Mesothelial cell of epicardium (in vitro differentiated cells): ENCODE data around the gene EVPL. TPM values are rescaled to one million over a fixed set of nuclear protein-coding genes. Genes with fewer than 3 reads are reported as not detected.
"Not testable (repeated sequence)": the region's sequence is repeated elsewhere in the genome, so short reads cannot be mapped to it uniquely, and the experiment has no call there.

ENCODE experiments used
- DNase-seq, 2 experiments: peaks; one replicate each; pipeline ENCODE4 v3.0.0; 2021; ENCODE audit warnings: low spot score in 2 of 2; ENCODE audit not compliant: unreplicated experiment in 2 of 2
- H3K27ac Mint-ChIP-seq: 2 replicates; pipeline ENCODE4 v1.8.0; 2021; ENCODE audit warnings: mixed read lengths
- H3K27me3 Mint-ChIP-seq: 2 replicates; pipeline ENCODE4 v1.8.0; 2021; ENCODE audit warnings: low read depth, mixed read lengths
- H3K36me3 Mint-ChIP-seq: 2 replicates; pipeline ENCODE4 v1.8.0; 2021; ENCODE audit warnings: mixed read lengths
- H3K4me1 Mint-ChIP-seq: 2 replicates; pipeline ENCODE4 v1.8.0; 2021; ENCODE audit warnings: mixed read lengths
- H3K4me3 Mint-ChIP-seq: 2 replicates; pipeline ENCODE4 v1.8.0; 2021; ENCODE audit warnings: mild to moderate bottlenecking, moderate library complexity, mixed read lengths
- H3K9me3 Mint-ChIP-seq: 2 replicates; pipeline ENCODE4 v1.8.0; 2021; ENCODE audit warnings: mixed read lengths
- total RNA-seq: library from RNA; stranded (reverse); gene quantifications from 3 replicates; pipeline ENCODE4 v1.2.1, GENCODE V29; 2021
- TF ChIP-seq, protein P1 (sequence below): fragments of 200-600 bp; sonication (generic); IDR thresholded peaks from one replicate; pipeline ENCODE4 v1.5.0; 2021; ENCODE audit warnings: antibody characterized with exemption; ENCODE audit not compliant: unreplicated experiment

The EVPL gene
- total RNA-seq, 1 donor from 2014 or later, result 0.25 TPM

DNA sequence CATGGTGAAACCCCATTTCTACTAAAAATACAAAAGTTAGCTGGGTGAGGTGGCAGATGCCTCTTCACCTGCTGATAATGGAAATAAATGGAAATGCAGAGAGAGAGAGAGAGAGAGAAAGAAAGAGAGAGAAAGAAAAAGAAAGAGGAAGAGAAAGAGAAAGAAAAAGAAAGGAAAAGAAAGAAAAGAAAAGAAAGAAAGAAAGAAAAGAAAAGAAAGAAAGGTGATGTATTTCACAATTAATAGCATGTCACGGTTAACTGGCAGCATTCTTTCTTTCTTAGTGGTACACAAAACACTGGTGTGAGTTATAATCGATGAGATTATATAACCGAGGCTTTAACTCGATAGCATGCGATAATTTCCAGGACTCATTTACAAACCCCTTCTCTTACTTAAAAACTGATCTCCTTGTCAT, 51.3 kb downstream of the EVPL start:
- TF ChIP-seq, protein P1, sequence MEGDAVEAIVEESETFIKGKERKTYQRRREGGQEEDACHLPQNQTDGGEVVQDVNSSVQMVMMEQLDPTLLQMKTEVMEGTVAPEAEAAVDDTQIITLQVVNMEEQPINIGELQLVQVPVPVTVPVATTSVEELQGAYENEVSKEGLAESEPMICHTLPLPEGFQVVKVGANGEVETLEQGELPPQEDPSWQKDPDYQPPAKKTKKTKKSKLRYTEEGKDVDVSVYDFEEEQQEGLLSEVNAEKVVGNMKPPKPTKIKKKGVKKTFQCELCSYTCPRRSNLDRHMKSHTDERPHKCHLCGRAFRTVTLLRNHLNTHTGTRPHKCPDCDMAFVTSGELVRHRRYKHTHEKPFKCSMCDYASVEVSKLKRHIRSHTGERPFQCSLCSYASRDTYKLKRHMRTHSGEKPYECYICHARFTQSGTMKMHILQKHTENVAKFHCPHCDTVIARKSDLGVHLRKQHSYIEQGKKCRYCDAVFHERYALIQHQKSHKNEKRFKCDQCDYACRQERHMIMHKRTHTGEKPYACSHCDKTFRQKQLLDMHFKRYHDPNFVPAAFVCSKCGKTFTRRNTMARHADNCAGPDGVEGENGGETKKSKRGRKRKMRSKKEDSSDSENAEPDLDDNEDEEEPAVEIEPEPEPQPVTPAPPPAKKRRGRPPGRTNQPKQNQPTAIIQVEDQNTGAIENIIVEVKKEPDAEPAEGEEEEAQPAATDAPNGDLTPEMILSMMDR, result no peak
- Mint-ChIP-seq H3K27ac (peak overlapping the region; percentile 82), H3K36me3 (peaks cover 30% of the 10 kb centered on the region), H3K27me3 (no peaks in the 10 kb centered on the region), H3K9me3 (no peaks in the 10 kb centered on the region), H3K4me3 (peak overlapping the region; percentile 40), H3K4me1 (peaks cover 40% of the 10 kb centered on the region)
- DNase-seq, result no peak

DNA sequence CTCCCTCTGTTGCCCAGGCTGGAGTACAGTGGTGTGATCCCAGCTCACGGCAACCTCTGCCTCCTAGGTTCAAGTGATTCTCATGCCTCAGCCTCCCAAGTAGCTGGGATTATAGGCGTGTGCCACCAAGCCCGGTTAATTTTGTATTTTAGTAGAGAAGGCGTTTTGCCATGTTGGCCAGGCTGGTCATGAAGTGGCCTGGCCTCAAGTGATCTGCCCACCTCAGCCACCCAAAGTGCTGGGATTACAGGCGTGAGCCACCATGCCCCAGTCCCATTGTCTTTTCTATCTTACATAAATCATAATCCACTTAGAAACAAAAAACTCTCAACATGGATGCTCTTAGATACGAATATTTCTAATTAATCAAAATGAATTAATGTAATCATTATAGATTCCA, 51.9 kb downstream of the EVPL start:
- Mint-ChIP-seq H3K36me3 (peaks cover 33% of the 10 kb centered on the region), H3K4me1 (peaks cover 35% of the 10 kb centered on the region)
- not testable (repeated sequence) for DNase-seq, H3K27me3 Mint-ChIP-seq, H3K27ac Mint-ChIP-seq, H3K4me3 Mint-ChIP-seq, H3K9me3 Mint-ChIP-seq

DNA sequence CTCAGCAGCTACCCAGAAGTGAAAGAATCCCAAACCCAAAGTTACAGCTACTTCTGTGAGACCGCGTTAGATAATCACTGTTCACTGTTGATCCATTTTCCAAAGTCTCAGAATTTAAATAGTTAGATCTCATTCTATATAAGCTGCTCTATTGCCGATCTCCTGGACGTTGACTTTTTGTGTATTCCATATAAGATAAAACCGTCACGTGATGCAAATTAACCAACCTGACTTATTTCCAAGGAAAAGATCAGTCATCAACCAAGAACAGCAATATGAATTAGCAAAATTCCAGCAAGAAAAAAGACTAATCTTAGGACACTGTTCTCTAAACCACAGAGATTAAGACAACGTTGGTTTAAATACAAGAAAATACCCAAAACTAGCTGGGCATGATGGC, 56.5 kb downstream of the EVPL start:
- Mint-ChIP-seq H3K27ac (no peak overlapping the region), H3K4me1 (peaks cover 3% of the 10 kb centered on the region), H3K27me3 (no peaks in the 10 kb centered on the region), H3K4me3 (no peak overlapping the region), H3K9me3 (no peaks in the 10 kb centered on the region), H3K36me3 (peaks cover 29% of the 10 kb centered on the region)
- TF ChIP-seq, protein P1, result no peak
- DNase-seq, result no peak

DNA sequence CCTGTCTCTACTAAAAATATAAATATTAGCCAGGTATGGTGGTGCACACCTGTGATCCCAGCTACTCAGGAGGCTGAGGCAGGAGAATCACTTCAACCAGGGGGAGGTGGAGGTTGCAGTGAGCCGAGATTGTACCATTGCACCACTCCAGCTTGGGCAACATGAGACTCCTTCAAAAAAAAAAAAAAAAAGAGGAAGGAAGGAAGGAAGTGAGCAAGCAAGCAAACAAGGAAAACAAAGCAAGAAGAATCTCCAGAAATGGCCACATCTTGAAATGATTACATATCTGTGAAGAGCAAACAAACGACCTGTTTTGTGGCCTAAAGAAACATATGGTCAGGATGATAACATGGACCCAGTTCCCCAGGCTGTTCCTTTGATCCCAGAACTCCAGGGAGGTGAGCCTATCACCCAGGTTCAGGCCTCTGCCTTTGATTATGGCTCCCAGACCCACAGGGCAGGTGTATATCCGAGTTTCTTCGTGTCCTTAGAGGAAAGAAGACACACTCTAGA, 57.0 kb downstream of the EVPL start:
- no peak for DNase-seq
- Mint-ChIP-seq H3K27ac (no peak overlapping the region), H3K9me3 (no peaks in the 10 kb centered on the region), H3K27me3 (no peaks in the 10 kb centered on the region), H3K4me3 (no peak overlapping the region), H3K4me1 (peaks cover 2% of the 10 kb centered on the region), H3K36me3 (peaks cover 33% of the 10 kb centered on the region)
- TF ChIP-seq, protein P1, result no peak

DNA sequence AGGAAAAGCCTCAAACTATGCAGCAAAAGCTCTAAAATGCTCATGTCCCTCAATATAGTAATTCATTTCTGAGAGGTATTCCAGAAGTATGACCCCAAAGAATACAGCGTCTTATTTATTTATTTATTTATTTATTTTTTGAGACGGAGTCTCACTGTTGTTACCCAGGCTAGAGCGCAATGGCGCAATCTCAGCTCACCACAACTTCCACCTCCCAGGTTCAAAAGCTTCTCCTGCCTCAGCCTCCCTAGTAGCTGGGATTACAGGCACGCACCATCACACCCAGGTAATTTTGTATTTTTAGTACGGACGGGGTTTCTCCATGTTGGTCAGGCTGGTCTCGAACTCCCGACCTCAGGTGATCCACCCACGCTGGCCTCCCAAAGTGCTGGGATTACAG, 58.1 kb downstream of the EVPL start:
- not testable (repeated sequence) for DNase-seq, H3K4me3 Mint-ChIP-seq, H3K4me1 Mint-ChIP-seq, H3K9me3 Mint-ChIP-seq, H3K27ac Mint-ChIP-seq, H3K27me3 Mint-ChIP-seq
- peaks cover 31% of the 10 kb centered on the region for H3K36me3 Mint-ChIP-seq

DNA sequence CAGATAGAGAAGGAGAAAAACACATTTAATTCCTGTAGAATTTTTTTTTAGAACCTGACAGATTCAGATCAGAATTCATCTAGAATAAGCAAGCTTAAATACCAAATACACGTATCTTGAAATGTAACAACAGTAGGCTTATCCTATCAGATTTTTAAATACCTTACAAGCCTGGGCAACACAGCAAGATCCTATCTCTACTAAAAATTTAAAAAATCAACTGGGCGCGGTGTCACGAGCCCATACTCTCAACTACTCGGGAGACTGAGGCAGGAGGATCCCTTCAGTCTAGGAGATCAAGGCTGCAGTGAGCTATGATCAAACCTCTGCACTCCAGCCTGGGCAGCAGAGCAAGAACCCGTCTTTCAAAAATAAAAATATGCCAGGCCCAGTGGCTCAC, 61.6 kb downstream of the EVPL start:
- no peaks in the 10 kb centered on the region for H3K9me3 Mint-ChIP-seq
- H3K4me1 Mint-ChIP-seq, result no peaks in the 10 kb centered on the region
- no peaks in the 10 kb centered on the region for H3K27me3 Mint-ChIP-seq
- no peak for DNase-seq
- peak overlapping the region; percentile 50 for H3K27ac Mint-ChIP-seq
- no peak overlapping the region for H3K4me3 Mint-ChIP-seq
- H3K36me3 Mint-ChIP-seq, result peaks cover 20% of the 10 kb centered on the region
- TF ChIP-seq, protein P1, result no peak
